HG03095 (cell line): ENCODE data around the gene ZNF330.
"Not testable (repeated sequence)": the region's sequence is repeated elsewhere in the genome, so short reads cannot be mapped to it uniquely, and the experiment has no call there.

Experiments used
- ATAC-seq: cut with Tn5 transposase; IDR thresholded peaks from one replicate; pipeline ENCODE4 v1.9.1; 2021; ENCODE audit warnings: moderate library complexity; ENCODE audit not compliant: unreplicated experiment

The ZNF330 gene

GRCh38 chr4:141220691-141221659, at the start of gene ZNF330:
Gene ZNF330, plus strand, starts transcription at chr4:141220895. Its CDS starts 1,477 bp downstream, at chr4:141222372.
- peak; percentile 85 for ATAC-seq

- ATAC-seq: no peak
Observed at GRCh38 chr4:141174457-141174856, 46.2 kb upstream of the ZNF330 start.

GRCh38 chr4:141177171-141177570, 43.5 kb upstream of the ZNF330 start:
- no peak for ATAC-seq

GRCh38 chr4:141179474-141180373, 41.0 kb upstream of the ZNF330 start:
- no peak for ATAC-seq

- no peak for ATAC-seq
Observed at GRCh38 chr4:141180991-141181761, 39.5 kb upstream of the ZNF330 start.

- not testable (repeated sequence) for ATAC-seq
Observed at GRCh38 chr4:141183491-141183890, 37.2 kb upstream of the ZNF330 start.

GRCh38 chr4:141192564-141192963, 28.1 kb upstream of the ZNF330 start:
- ATAC-seq: no peak

GRCh38 chr4:141193516-141194034, 27.1 kb upstream of the ZNF330 start:
- ATAC-seq: no peak

- ATAC-seq: no peak
Observed at GRCh38 chr4:141195095-141195707, 25.5 kb upstream of the ZNF330 start.

GRCh38 chr4:141196227-141196933, 24.3 kb upstream of the ZNF330 start:
- ATAC-seq: no peak

- ATAC-seq: no peak
Observed at GRCh38 chr4:141207961-141208360, 12.7 kb upstream of the ZNF330 start.

- ATAC-seq: no peak
Observed at GRCh38 chr4:141210168-141210567, 10.5 kb upstream of the ZNF330 start.

GRCh38 chr4:141213550-141213991, 7.1 kb upstream of the ZNF330 start:
- ATAC-seq: no peak

- ATAC-seq: no peak
Observed at GRCh38 chr4:141215030-141215429, 5.7 kb upstream of the ZNF330 start.

GRCh38 chr4:141216002-141216761, 4.5 kb upstream of the ZNF330 start:
- no peak for ATAC-seq

GRCh38 chr4:141220271-141220670, 424 bp upstream of the ZNF330 start:
- peak; percentile 5 for ATAC-seq

GRCh38 chr4:141223418-141223817, 2.7 kb downstream of the ZNF330 start:
- ATAC-seq: no peak

- ATAC-seq: not testable (repeated sequence)
Observed at GRCh38 chr4:141227280-141227679, 6.6 kb downstream of the ZNF330 start.
